ENCODE results near the gene PTPN4. TPM values are rescaled to one million over a fixed set of nuclear protein-coding genes. Genes with fewer than 3 reads are reported as not detected.

PTPN4 gene
- total RNA-seq, 1 experiment from 2014 or later = 11.1 TPM

- DNase-seq = peak; percentile 26
- Histone ChIP-seq H3K4me3 (no peak overlapping the region), H3K27me3 (no peaks in the 10 kb centered on the region), H3K9me3 (no peaks in the 10 kb centered on the region), H3K36me3 (no peaks in the 10 kb centered on the region)
Observed at GRCh38 chr2:119749477-119750012, 10.2 kb upstream of the PTPN4 start.

GRCh38 chr2:119751706-119752105 is 8.0 kb upstream of the PTPN4 start:
- Histone ChIP-seq H3K4me3 (no peak overlapping the region), H3K27me3 (no peaks in the 10 kb centered on the region), H3K36me3 (no peaks in the 10 kb centered on the region), H3K9me3 (no peaks in the 10 kb centered on the region)
- DNase-seq = no peak

- no peaks in the 10 kb centered on the region for H3K9me3 ChIP-seq
- H3K4me3 ChIP-seq = no peak overlapping the region
- no peaks in the 10 kb centered on the region for H3K27me3 ChIP-seq
- DNase-seq = no peak
- no peaks in the 10 kb centered on the region for H3K36me3 ChIP-seq
Observed at GRCh38 chr2:119753041-119753929, 6.4 kb upstream of the PTPN4 start.

- DNase-seq = no peak
- Histone ChIP-seq H3K9me3 (no peaks in the 10 kb centered on the region), H3K36me3 (no peaks in the 10 kb centered on the region), H3K4me3 (no peak overlapping the region), H3K27me3 (no peaks in the 10 kb centered on the region)
Observed at GRCh38 chr2:119753930-119754321, 5.8 kb upstream of the PTPN4 start.

GRCh38 chr2:119755906-119756305 is 3.8 kb upstream of the PTPN4 start:
- H3K9me3 ChIP-seq = no peaks in the 10 kb centered on the region
- no peaks in the 10 kb centered on the region for H3K27me3 ChIP-seq
- H3K4me3 ChIP-seq = no peak overlapping the region

GRCh38 chr2:119756837-119757236 is 2.9 kb upstream of the PTPN4 start:
- no peaks in the 10 kb centered on the region for H3K27me3 ChIP-seq
- peak; percentile 97 for DNase-seq
- H3K4me3 ChIP-seq = no peak overlapping the region
- no peaks in the 10 kb centered on the region for H3K36me3 ChIP-seq
- no peaks in the 10 kb centered on the region for H3K9me3 ChIP-seq

More at GRCh38 chr2:119755906-119756305, 3.8 kb upstream of the PTPN4 start:
- DNase-seq = no peak
- H3K36me3 ChIP-seq = no peaks in the 10 kb centered on the region

- Histone ChIP-seq H3K27me3 (no peaks in the 10 kb centered on the region), H3K9me3 (no peaks in the 10 kb centered on the region), H3K4me3 (peak overlapping the region; percentile 71), H3K36me3 (no peaks in the 10 kb centered on the region)
- no peak for DNase-seq
Observed at GRCh38 chr2:119758881-119759450, 756 bp upstream of the PTPN4 start.

- peak overlapping the region; percentile 71 for H3K4me3 ChIP-seq
- H3K27me3 ChIP-seq = no peaks in the 10 kb centered on the region
- H3K36me3 ChIP-seq = no peaks in the 10 kb centered on the region
- DNase-seq = no peak
- H3K9me3 ChIP-seq = no peaks in the 10 kb centered on the region
Observed at GRCh38 chr2:119760237-119760955, 674 bp downstream of the PTPN4 start.

GRCh38 chr2:119760956-119761275 is 1.2 kb downstream of the PTPN4 start:
- peak overlapping the region; percentile 71 for H3K4me3 ChIP-seq
- no peaks in the 10 kb centered on the region for H3K36me3 ChIP-seq
- no peaks in the 10 kb centered on the region for H3K27me3 ChIP-seq
- no peak for DNase-seq
- no peaks in the 10 kb centered on the region for H3K9me3 ChIP-seq

GRCh38 chr2:119764832-119765231 is 5.1 kb downstream of the PTPN4 start:
- no peaks in the 10 kb centered on the region for H3K27me3 ChIP-seq
- no peak for DNase-seq
- H3K9me3 ChIP-seq = no peaks in the 10 kb centered on the region
- no peaks in the 10 kb centered on the region for H3K36me3 ChIP-seq
- no peak overlapping the region for H3K4me3 ChIP-seq

- no peaks in the 10 kb centered on the region for H3K36me3 ChIP-seq
- no peaks in the 10 kb centered on the region for H3K27me3 ChIP-seq
- no peak overlapping the region for H3K4me3 ChIP-seq
- no peaks in the 10 kb centered on the region for H3K9me3 ChIP-seq
- no peak for DNase-seq
Observed at GRCh38 chr2:119765433-119766002, 5.8 kb downstream of the PTPN4 start.

GRCh38 chr2:119766944-119767343 is 7.2 kb downstream of the PTPN4 start:
- Histone ChIP-seq H3K4me3 (no peak overlapping the region), H3K27me3 (no peaks in the 10 kb centered on the region)
- no peak for DNase-seq

GRCh38 chr2:119768742-119769141 is 9.0 kb downstream of the PTPN4 start:
- H3K27me3 ChIP-seq = no peaks in the 10 kb centered on the region
- DNase-seq = no peak
- no peak overlapping the region for H3K4me3 ChIP-seq
- H3K36me3 ChIP-seq = no peaks in the 10 kb centered on the region
- no peaks in the 10 kb centered on the region for H3K9me3 ChIP-seq

More at GRCh38 chr2:119766944-119767343, 7.2 kb downstream of the PTPN4 start:
- Histone ChIP-seq H3K36me3 (no peaks in the 10 kb centered on the region), H3K9me3 (no peaks in the 10 kb centered on the region)

- H3K27me3 ChIP-seq = no peaks in the 10 kb centered on the region
- 0 out of 2 replicates have a peak, but pooled peaks cover 4% of the 10 kb centered on the region for H3K9me3 ChIP-seq
- H3K36me3 ChIP-seq = no peaks in the 10 kb centered on the region; the same call in 1 of the 2 replicates
- H3K4me3 ChIP-seq = no peak overlapping the region
- DNase-seq = no peak
Observed at GRCh38 chr2:119769645-119770044, 9.9 kb downstream of the PTPN4 start.

- H3K27me3 ChIP-seq = no peaks in the 10 kb centered on the region
- no peak overlapping the region for H3K4me3 ChIP-seq
- DNase-seq = no peak
- H3K36me3 ChIP-seq = no peaks in the 10 kb centered on the region; the same call in 1 of the 2 replicates
- H3K9me3 ChIP-seq = 0 out of 2 replicates have a peak, but pooled peaks cover 4% of the 10 kb centered on the region
Observed at GRCh38 chr2:119771331-119771730, 11.6 kb downstream of the PTPN4 start.

- Histone ChIP-seq H3K36me3 (no peaks in the 10 kb centered on the region; the same call in 1 of the 2 replicates), H3K9me3 (0 out of 2 replicates have a peak, but pooled peaks cover 4% of the 10 kb centered on the region), H3K27me3 (no peaks in the 10 kb centered on the region), H3K4me3 (no peak overlapping the region)
- no peak for DNase-seq
Observed at GRCh38 chr2:119772128-119772527, 12.4 kb downstream of the PTPN4 start.

GRCh38 chr2:119772767-119773166 is 13.0 kb downstream of the PTPN4 start:
- Histone ChIP-seq H3K27me3 (no peaks in the 10 kb centered on the region), H3K9me3 (0 out of 2 replicates have a peak, but pooled peaks cover 4% of the 10 kb centered on the region), H3K36me3 (no peaks in the 10 kb centered on the region; the same call in 1 of the 2 replicates), H3K4me3 (no peak overlapping the region)
- no peak for DNase-seq
